Endodermal cell (in vitro differentiated cells): ENCODE measurements around the gene NFAT5. TPM values are rescaled to one million over a fixed set of nuclear protein-coding genes. Genes with fewer than 3 reads are reported as not detected.

Experiments
- DNase-seq: peaks from one replicate; pipeline ENCODE4 v3.0.0-alpha.2; 2017
- H3K27ac ChIP-seq: 2 replicates; pipeline ENCODE4 v1.5.1; 2013; ENCODE audit warnings: mild to moderate bottlenecking, low read depth, low read length, moderate library complexity
- H3K27me3 ChIP-seq: 2 replicates; pipeline ENCODE4 v1.6.1; 2013; ENCODE audit warnings: mild to moderate bottlenecking, low read length, moderate library complexity; ENCODE audit not compliant: insufficient read depth, control insufficient read depth, poor library complexity, severe bottlenecking
- H3K36me3 ChIP-seq: 2 replicates; pipeline ENCODE4 v1.7.0; 2013; ENCODE audit warnings: mild to moderate bottlenecking, low read length, moderate library complexity; ENCODE audit not compliant: control insufficient read depth, insufficient read depth
- H3K4me1 ChIP-seq: one replicate; pipeline ENCODE4 v1.7.0; 2013; ENCODE audit warnings: low read length; ENCODE audit not compliant: control insufficient read depth, insufficient read depth
- H3K4me3 ChIP-seq: 2 replicates; pipeline ENCODE4 v1.5.1; 2013; ENCODE audit warnings: mild to moderate bottlenecking, low read length, moderate library complexity
- H3K9ac ChIP-seq: 2 replicates; pipeline ENCODE4 v1.6.1; 2013; ENCODE audit warnings: mild to moderate bottlenecking, low read length, moderate library complexity; ENCODE audit not compliant: poor library complexity, severe bottlenecking; ENCODE audit errors: extremely low read depth
- H3K9me3 ChIP-seq: 2 replicates; pipeline ENCODE4 v1.6.1; 2013; ENCODE audit warnings: mild to moderate bottlenecking, low read length, moderate library complexity; ENCODE audit not compliant: control insufficient read depth
- H3K27ac Mint-ChIP-seq: 2 replicates; pipeline ENCODE4 v1.8.0; 2020; ENCODE audit warnings: mixed read lengths
- H3K27me3 Mint-ChIP-seq: 2 replicates; pipeline ENCODE4 v1.8.0; 2021; ENCODE audit warnings: mild to moderate bottlenecking, mixed read lengths; ENCODE audit not compliant: insufficient read depth
- H3K36me3 Mint-ChIP-seq: 2 replicates; pipeline ENCODE4 v1.8.0; 2020; ENCODE audit warnings: low read depth, mixed read lengths
- H3K4me1 Mint-ChIP-seq: 2 replicates; pipeline ENCODE4 v1.8.0; 2020; ENCODE audit warnings: mixed read lengths
- H3K4me3 Mint-ChIP-seq: 2 replicates; pipeline ENCODE4 v1.8.0; 2020; ENCODE audit warnings: mild to moderate bottlenecking, moderate library complexity, mixed read lengths
- H3K9me3 Mint-ChIP-seq: 2 replicates; pipeline ENCODE4 v1.8.0; 2020; ENCODE audit warnings: mild to moderate bottlenecking, mixed read lengths
- CTCF ChIP-seq: fragments of 200-600 bp; sonication (generic); conservative IDR thresholded peaks from 2 replicates; pipeline ENCODE4 v1.5.0; 2021; ENCODE audit warnings: antibody characterized with exemption, mild to moderate bottlenecking
- WGBS, 2 experiments: methylation state at CpG; one replicate each; pipeline versions ENCODE4 v1.1.5 to v1.1.7; 2013; ENCODE audit warnings: missing lambda C conversion rate in 2 of 2, mixed read lengths in 1 of 2; ENCODE audit not compliant: insufficient coverage in 1 of 2, insufficient read length in 1 of 2; 5-methylcytosine and 5-hydroxymethylcytosine counted together
- total RNA-seq, 2 donors: library from RNA; stranded (reverse); fragmentation: NEBNext Ultra II Directional in 1 of 2; extraction: Animal tissue kit (Norgen Biotek cat#: 25700) in 1 of 2; gene quantifications; 2 replicates in 1 of 2; 3 replicates in 1 of 2; pipeline ENCODE4 v1.2.1, GENCODE V29; 2021

Gene NFAT5
- total RNA-seq, 2 donors from 2014 or later, result 38.8 to 40.3 TPM

- H3K27ac ChIP-seq, result no peak overlapping the region
- Mint-ChIP-seq H3K27me3 (no peaks in the 10 kb centered on the region), H3K9me3 (no peaks in the 10 kb centered on the region), H3K36me3 (no peaks in the 10 kb centered on the region), H3K27ac (no peak overlapping the region), H3K4me3 (no peak overlapping the region), H3K4me1 (peaks cover 38% of the 10 kb centered on the region)
- WGBS, 2 experiments, result 95% methylated on average over 5 to 13 of the region's 13 CpGs
- H3K9me3 ChIP-seq, result peaks cover 5% of the 10 kb centered on the region
- H3K36me3 ChIP-seq, result no peaks in the 10 kb centered on the region
- H3K27me3 ChIP-seq, result no peaks in the 10 kb centered on the region
- TF ChIP-seq CTCF, result no peak
- no peak overlapping the region for H3K4me3 ChIP-seq
- no peak overlapping the region for H3K9ac ChIP-seq
- peaks cover 12% of the 10 kb centered on the region for H3K4me1 ChIP-seq
- no peak for DNase-seq
These were observed 42.0 kb upstream of the NFAT5 start for GRCh38 chr16:69523566-69524305.

- no peak overlapping the region for H3K9ac ChIP-seq
- peaks cover 5% of the 10 kb centered on the region for H3K9me3 ChIP-seq
- H3K4me3 ChIP-seq, result no peak overlapping the region
- no peaks in the 10 kb centered on the region for H3K9me3 Mint-ChIP-seq
- H3K27me3 ChIP-seq, result no peaks in the 10 kb centered on the region
- H3K4me3 Mint-ChIP-seq, result no peak overlapping the region
- DNase-seq, result no peak
- no peaks in the 10 kb centered on the region for H3K27me3 Mint-ChIP-seq
- H3K36me3 Mint-ChIP-seq, result no peaks in the 10 kb centered on the region
- H3K4me1 Mint-ChIP-seq, result peaks cover 43% of the 10 kb centered on the region
- H3K36me3 ChIP-seq, result no peaks in the 10 kb centered on the region
- H3K27ac ChIP-seq, result no peak overlapping the region
- no peak overlapping the region for H3K27ac Mint-ChIP-seq
- 91 to 95% methylated on average over 7 to 10 of the region's 11 CpGs for WGBS, 2 experiments
- peak; percentile 55 for TF ChIP-seq CTCF
- H3K4me1 ChIP-seq, result peaks cover 12% of the 10 kb centered on the region
These were observed 38.7 kb upstream of the NFAT5 start for GRCh38 chr16:69526831-69527655.

DNA sequence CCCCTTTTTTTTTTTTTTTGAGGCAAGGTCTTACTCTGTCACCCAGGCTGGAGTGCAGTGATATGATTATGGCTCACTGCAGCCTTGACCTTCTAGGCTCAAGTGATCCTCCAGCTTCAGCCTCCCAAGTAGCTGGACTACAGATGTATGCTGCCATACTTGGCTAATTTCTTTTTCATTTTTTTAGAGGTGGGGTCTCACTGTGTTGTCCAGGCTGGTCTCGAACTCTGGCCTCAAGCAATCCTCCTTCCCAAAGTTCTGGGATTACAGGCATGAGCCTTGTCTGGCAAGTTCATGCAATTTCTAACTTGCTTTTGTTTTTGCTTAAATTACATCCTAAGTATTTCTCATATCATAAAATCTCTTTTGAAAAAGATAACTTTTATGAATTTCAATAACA, 33.8 kb upstream of the NFAT5 start:
- Histone ChIP-seq H3K4me1 (peaks cover 7% of the 10 kb centered on the region), H3K27me3 (no peaks in the 10 kb centered on the region), H3K9me3 (no peaks in the 10 kb centered on the region), H3K27ac (no peak overlapping the region), H3K36me3 (no peaks in the 10 kb centered on the region), H3K4me3 (no peak overlapping the region), H3K9ac (no peak overlapping the region)
- H3K27ac Mint-ChIP-seq, result no peak overlapping the region
- no peak overlapping the region for H3K4me3 Mint-ChIP-seq
- H3K4me1 Mint-ChIP-seq, result peaks cover 28% of the 10 kb centered on the region
- no peaks in the 10 kb centered on the region for H3K9me3 Mint-ChIP-seq
- no peaks in the 10 kb centered on the region for H3K27me3 Mint-ChIP-seq
- TF ChIP-seq CTCF, result no peak
- no peak for DNase-seq
- 95 to 100% methylated on average over 1 of the region's 1 CpG for WGBS, 2 experiments
- H3K36me3 Mint-ChIP-seq, result no peaks in the 10 kb centered on the region
